SK-N-SH (cell line): Measurements from ENCODE around the gene FGF19.

Experiments
- CTCF ChIP-seq: fragments of 200-600 bp; sonication (generic); IDR thresholded peaks from 2 replicates; pipeline ENCODE4 v1.6.1; 2017; ENCODE audit warnings: antibody characterized with exemption, mild to moderate bottlenecking, moderate library complexity
- MAX ChIP-seq: IDR thresholded peaks from 2 replicates; pipeline ENCODE4 v1.4.0; 2012; ENCODE audit warnings: low read depth
- MXI1 ChIP-seq: IDR thresholded peaks from 2 replicates; pipeline ENCODE4 v1.6.1; 2012; ENCODE audit warnings: mild to moderate bottlenecking, low read depth, low read length, improper control_type of control experiment
- NFIC ChIP-seq: IDR thresholded peaks from 2 replicates; pipeline ENCODE4 v1.4.0; 2012; ENCODE audit warnings: borderline replicate concordance

GRCh38 chr11:69702769-69703452 is 911 bp downstream of the FGF19 start:
- TF ChIP-seq NFIC (no peak), MXI1 (no peak), CTCF (no peak), MAX (no peak)
